Duodenal mucosa (tissue), 2 donors: Measurements from ENCODE around the gene ZBTB40.

Experiments
- H3K27ac ChIP-seq: one replicate; pipeline ENCODE4 v1.7.0; 2013; ENCODE audit warnings: low read depth, low read length
- H3K27me3 ChIP-seq, 2 donors: one replicate each; pipeline ENCODE4 v1.7.0; 2013; ENCODE audit warnings: low read length in 2 of 2, control low read depth in 1 of 2; ENCODE audit not compliant: insufficient read depth in 2 of 2, control insufficient read depth in 1 of 2
- H3K36me3 ChIP-seq, 2 donors: one replicate each; pipeline ENCODE4 v1.7.0; 2013; ENCODE audit warnings: low read length in 2 of 2, control low read depth in 1 of 2; ENCODE audit not compliant: insufficient read depth in 2 of 2, control insufficient read depth in 1 of 2
- H3K4me1 ChIP-seq, 2 donors: one replicate each; pipeline ENCODE4 v1.7.0; 2013; ENCODE audit warnings: low read length in 2 of 2, control low read depth in 1 of 2; ENCODE audit not compliant: insufficient read depth in 2 of 2, control insufficient read depth in 1 of 2
- H3K4me3 ChIP-seq, 2 donors: one replicate each; pipeline ENCODE4 v1.7.0; 2013; ENCODE audit warnings: low read length in 2 of 2, low read depth in 1 of 2
- H3K9ac ChIP-seq, 2 donors: one replicate each; pipeline ENCODE4 v1.7.0; 2013; ENCODE audit warnings: low read length in 2 of 2, low read depth in 1 of 2
- H3K9me3 ChIP-seq, 2 donors: one replicate each; pipeline ENCODE4 v1.7.0; 2013; ENCODE audit warnings: low read length in 2 of 2, control low read depth in 1 of 2; ENCODE audit not compliant: control insufficient read depth in 1 of 2

ZBTB40 gene

GRCh38 chr1:22451702-22452480 is at the start of gene ZBTB40:
Gene ZBTB40 (plus strand): TSS chr1:22451851. CDS start chr1:22489949, 38,098 bp downstream.
- Histone ChIP-seq H3K9ac (peak within 1 kb of the TSS; percentile 83 to 87), H3K27me3 (no peaks in the 10 kb centered on the region), H3K36me3 (no peaks in the 10 kb centered on the region), H3K4me3 (peak within 1 kb of the TSS; percentile 87 to 89), H3K9me3 (no peaks in the 10 kb centered on the region), H3K27ac (peak within 1 kb of the TSS; percentile 92), H3K4me1 (peaks cover 0 to 21% of the 10 kb centered on the region in 2 donors)

GRCh38 chr1:22402356-22403053 is 49.1 kb upstream of the ZBTB40 start:
- H3K9ac ChIP-seq = no peak overlapping the region
- H3K27ac ChIP-seq = no peak overlapping the region
- peaks cover 8 to 10% of the 10 kb centered on the region in 2 donors for H3K27me3 ChIP-seq
- H3K4me1 ChIP-seq = no peaks in the 10 kb centered on the region
- H3K9me3 ChIP-seq = no peaks in the 10 kb centered on the region
- no peak overlapping the region for H3K4me3 ChIP-seq
- no peaks in the 10 kb centered on the region for H3K36me3 ChIP-seq

- Histone ChIP-seq H3K4me3 (no peak overlapping the region), H3K9ac (no peak overlapping the region), H3K36me3 (no peaks in the 10 kb centered on the region), H3K27ac (no peak overlapping the region), H3K9me3 (no peaks in the 10 kb centered on the region), H3K27me3 (peaks cover 0 to 8% of the 10 kb centered on the region in 2 donors), H3K4me1 (no peaks in the 10 kb centered on the region)
Observed at GRCh38 chr1:22404486-22404885, 47.2 kb upstream of the ZBTB40 start.

GRCh38 chr1:22406722-22407495 is 44.7 kb upstream of the ZBTB40 start:
- no peaks in the 10 kb centered on the region for H3K36me3 ChIP-seq
- no peaks in the 10 kb centered on the region for H3K4me1 ChIP-seq
- H3K27me3 ChIP-seq = no peaks in the 10 kb centered on the region
- no peaks in the 10 kb centered on the region for H3K9me3 ChIP-seq
- no peak overlapping the region for H3K4me3 ChIP-seq
- no peak overlapping the region for H3K9ac ChIP-seq
- H3K27ac ChIP-seq = no peak overlapping the region

- Histone ChIP-seq H3K27me3 (no peaks in the 10 kb centered on the region), H3K36me3 (no peaks in the 10 kb centered on the region), H3K9ac (no peak overlapping the region), H3K27ac (no peak overlapping the region), H3K9me3 (no peaks in the 10 kb centered on the region), H3K4me1 (no peaks in the 10 kb centered on the region), H3K4me3 (no peak overlapping the region)
Observed at GRCh38 chr1:22408230-22408629, 43.4 kb upstream of the ZBTB40 start.

- Histone ChIP-seq H3K4me1 (no peaks in the 10 kb centered on the region), H3K4me3 (no peak overlapping the region), H3K9ac (no peak overlapping the region), H3K27ac (no peak overlapping the region), H3K27me3 (no peaks in the 10 kb centered on the region), H3K9me3 (no peaks in the 10 kb centered on the region), H3K36me3 (no peaks in the 10 kb centered on the region)
Observed at GRCh38 chr1:22410401-22410800, 41.2 kb upstream of the ZBTB40 start.

- H3K27ac ChIP-seq = no peak overlapping the region
Observed at GRCh38 chr1:22410928-22411495, 40.6 kb upstream of the ZBTB40 start.

GRCh38 chr1:22411589-22411988 is 40.1 kb upstream of the ZBTB40 start:
- no peaks in the 10 kb centered on the region for H3K27me3 ChIP-seq
- H3K9me3 ChIP-seq = no peaks in the 10 kb centered on the region
- no peak overlapping the region for H3K27ac ChIP-seq
- H3K36me3 ChIP-seq = no peaks in the 10 kb centered on the region
- no peaks in the 10 kb centered on the region for H3K4me1 ChIP-seq
- no peak overlapping the region for H3K9ac ChIP-seq
- H3K4me3 ChIP-seq = no peak overlapping the region

More at GRCh38 chr1:22410928-22411495, 40.6 kb upstream of the ZBTB40 start:
- no peaks in the 10 kb centered on the region for H3K36me3 ChIP-seq
- no peak overlapping the region for H3K4me3 ChIP-seq
- no peak overlapping the region for H3K9ac ChIP-seq
- no peaks in the 10 kb centered on the region for H3K9me3 ChIP-seq
- no peaks in the 10 kb centered on the region for H3K27me3 ChIP-seq
- no peaks in the 10 kb centered on the region for H3K4me1 ChIP-seq

- Histone ChIP-seq H3K4me3 (no peak overlapping the region), H3K9me3 (no peaks in the 10 kb centered on the region), H3K9ac (no peak overlapping the region), H3K36me3 (no peaks in the 10 kb centered on the region), H3K4me1 (no peaks in the 10 kb centered on the region), H3K27me3 (no peaks in the 10 kb centered on the region), H3K27ac (no peak overlapping the region)
Observed at GRCh38 chr1:22412932-22413727, 38.5 kb upstream of the ZBTB40 start.
